ENCODE measurements around the gene EPC1.

- no peak for TF ChIP-seq POLR2AphosphoS5 (IDR thresholded peaks at IDR 0.05)
- TF ChIP-seq POLR2A (IDR thresholded peaks at IDR 0.05), result no peak
- TF ChIP-seq, protein P1, sequence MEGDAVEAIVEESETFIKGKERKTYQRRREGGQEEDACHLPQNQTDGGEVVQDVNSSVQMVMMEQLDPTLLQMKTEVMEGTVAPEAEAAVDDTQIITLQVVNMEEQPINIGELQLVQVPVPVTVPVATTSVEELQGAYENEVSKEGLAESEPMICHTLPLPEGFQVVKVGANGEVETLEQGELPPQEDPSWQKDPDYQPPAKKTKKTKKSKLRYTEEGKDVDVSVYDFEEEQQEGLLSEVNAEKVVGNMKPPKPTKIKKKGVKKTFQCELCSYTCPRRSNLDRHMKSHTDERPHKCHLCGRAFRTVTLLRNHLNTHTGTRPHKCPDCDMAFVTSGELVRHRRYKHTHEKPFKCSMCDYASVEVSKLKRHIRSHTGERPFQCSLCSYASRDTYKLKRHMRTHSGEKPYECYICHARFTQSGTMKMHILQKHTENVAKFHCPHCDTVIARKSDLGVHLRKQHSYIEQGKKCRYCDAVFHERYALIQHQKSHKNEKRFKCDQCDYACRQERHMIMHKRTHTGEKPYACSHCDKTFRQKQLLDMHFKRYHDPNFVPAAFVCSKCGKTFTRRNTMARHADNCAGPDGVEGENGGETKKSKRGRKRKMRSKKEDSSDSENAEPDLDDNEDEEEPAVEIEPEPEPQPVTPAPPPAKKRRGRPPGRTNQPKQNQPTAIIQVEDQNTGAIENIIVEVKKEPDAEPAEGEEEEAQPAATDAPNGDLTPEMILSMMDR (IDR thresholded peaks at IDR 0.05), result no peak
Observed at GRCh38 chr10:32246685-32247084, 100.3 kb downstream of the EPC1 start.
